ENCODE measurements around the gene BGLAP.

The BGLAP gene

GRCh38 chr1:156228501-156228900 lies 13.5 kb upstream of the BGLAP start:
- DNase-seq (ENCODE audit: low spot score) = no peak

GRCh38 chr1:156229809-156230472 lies 12.0 kb upstream of the BGLAP start:
- DNase-seq (ENCODE audit: low spot score) = no peak

GRCh38 chr1:156230473-156230837 lies 11.5 kb upstream of the BGLAP start:
- DNase-seq (ENCODE audit: low spot score) = no peak

- no peak for DNase-seq (ENCODE audit: low spot score)
Observed at GRCh38 chr1:156232201-156232894, 9.6 kb upstream of the BGLAP start.

GRCh38 chr1:156233426-156234127 lies 8.4 kb upstream of the BGLAP start:
- DNase-seq (ENCODE audit: low spot score) = no peak

GRCh38 chr1:156236164-156236563 lies 5.8 kb upstream of the BGLAP start:
- DNase-seq (ENCODE audit: low spot score) = no peak

GRCh38 chr1:156238248-156238647 lies 3.7 kb upstream of the BGLAP start:
- no peak for DNase-seq (ENCODE audit: low spot score)

GRCh38 chr1:156241311-156241811 lies 623 bp upstream of the BGLAP start:
- no peak for DNase-seq (ENCODE audit: low spot score)

GRCh38 chr1:156242738-156243137 lies 754 bp downstream of the BGLAP start:
- no peak for DNase-seq (ENCODE audit: low spot score)

GRCh38 chr1:156244126-156244525 lies 2.1 kb downstream of the BGLAP start:
- DNase-seq (ENCODE audit: low spot score) = no peak

- DNase-seq (ENCODE audit: low spot score) = no peak
Observed at GRCh38 chr1:156244712-156245111, 2.7 kb downstream of the BGLAP start.

GRCh38 chr1:156245451-156246232 lies 3.7 kb downstream of the BGLAP start:
- no peak for DNase-seq (ENCODE audit: low spot score)

GRCh38 chr1:156246241-156246780 lies 4.3 kb downstream of the BGLAP start:
- DNase-seq (ENCODE audit: low spot score) = no peak

GRCh38 chr1:156246781-156247459 lies 4.9 kb downstream of the BGLAP start:
- no peak for DNase-seq (ENCODE audit: low spot score)

GRCh38 chr1:156247460-156248322 lies 5.7 kb downstream of the BGLAP start, which contains the start of gene PAQR6:
TSS of gene PAQR6 (minus strand) at chr1:156248056. CDS start at chr1:156246731, 1,325 bp downstream.
- no peak for DNase-seq (ENCODE audit: low spot score)

GRCh38 chr1:156248323-156248683 lies 6.3 kb downstream of the BGLAP start:
- no peak for DNase-seq (ENCODE audit: low spot score)

- DNase-seq (ENCODE audit: low spot score) = no peak
Observed at GRCh38 chr1:156249593-156249992, 7.6 kb downstream of the BGLAP start.

GRCh38 chr1:156251527-156251926 lies 9.5 kb downstream of the BGLAP start:
- DNase-seq (ENCODE audit: low spot score) = no peak

- DNase-seq (ENCODE audit: low spot score) = no peak
Observed at GRCh38 chr1:156253634-156254033, 11.7 kb downstream of the BGLAP start.

GRCh38 chr1:156257711-156258110 lies 15.7 kb downstream of the BGLAP start:
- no peak for DNase-seq (ENCODE audit: low spot score)

Measured in HuH-7 (cell line).